Neural progenitor cell (in vitro differentiated cells): Measurements from ENCODE around the gene GLB1L2. TPM values are rescaled to one million over a fixed set of nuclear protein-coding genes. Genes with fewer than 3 reads are reported as not detected.

Source experiments
- DNase-seq: peaks from one replicate; pipeline ENCODE4 v3.0.0-alpha.2; 2016; ENCODE audit warnings: low spot score
- H2AFZ ChIP-seq: fragments of 200-600 bp; sonication (generic); replicated peaks from 2 replicates; pipeline ENCODE4 v1.6.1; 2016; ENCODE audit warnings: antibody characterized with exemption
- H3F3A ChIP-seq: fragments of 200-600 bp; sonication (generic); 2 replicates; pipeline ENCODE4 v1.6.1; 2016; ENCODE audit warnings: antibody characterized with exemption, low read depth
- H3K27ac ChIP-seq: fragments of 200-600 bp; sonication (generic); 2 replicates; pipeline ENCODE4 v1.5.1; 2016; ENCODE audit warnings: mild to moderate bottlenecking
- H3K27me3 ChIP-seq: fragments of 200-600 bp; sonication (generic); 2 replicates; pipeline ENCODE4 v1.6.1; 2016; ENCODE audit warnings: mild to moderate bottlenecking, moderate library complexity
- H3K36me3 ChIP-seq: fragments of 200-600 bp; sonication (generic); 2 replicates; pipeline ENCODE4 v1.5.1; 2016
- H3K4me1 ChIP-seq: fragments of 200-600 bp; sonication (generic); 2 replicates; pipeline ENCODE4 v1.6.1; 2016; ENCODE audit warnings: mixed run types
- H3K4me2 ChIP-seq: fragments of 200-600 bp; sonication (generic); 2 replicates; pipeline ENCODE4 v1.6.1; 2016
- H3K4me3 ChIP-seq: fragments of 200-600 bp; sonication (generic); 2 replicates; pipeline ENCODE4 v1.5.1; 2016
- H3K79me2 ChIP-seq: fragments of 200-600 bp; sonication (generic); 2 replicates; pipeline ENCODE4 v1.6.1; 2016; ENCODE audit warnings: low read depth
- H3K9ac ChIP-seq: fragments of 200-600 bp; sonication (generic); 2 replicates; pipeline ENCODE4 v1.6.1; 2016
- H3K9me3 ChIP-seq: fragments of 200-600 bp; sonication (generic); 2 replicates; pipeline ENCODE4 v1.5.1; 2016; ENCODE audit warnings: low read depth
- H4K20me1 ChIP-seq: fragments of 200-600 bp; sonication (generic); 2 replicates; pipeline ENCODE4 v1.6.1; 2016; ENCODE audit warnings: low read depth
- H3K27ac Mint-ChIP-seq: 3 replicates; pipeline ENCODE4 v1.8.0; 2021; ENCODE audit warnings: mixed read lengths
- H3K27me3 Mint-ChIP-seq: 2 replicates; pipeline ENCODE4 v1.8.0; 2022; ENCODE audit warnings: low read depth, mild to moderate bottlenecking, inconsistent platforms, moderate library complexity, mixed read lengths; ENCODE audit not compliant: insufficient read depth
- H3K36me3 Mint-ChIP-seq: 3 replicates; pipeline ENCODE4 v1.8.0; 2021; ENCODE audit warnings: mixed read lengths
- H3K4me1 Mint-ChIP-seq: 3 replicates; pipeline ENCODE4 v1.8.0; 2021; ENCODE audit warnings: mixed read lengths
- H3K4me3 Mint-ChIP-seq: 3 replicates; pipeline ENCODE4 v1.8.0; 2021; ENCODE audit warnings: mild to moderate bottlenecking, moderate library complexity, mixed read lengths
- H3K9me3 Mint-ChIP-seq: 3 replicates; pipeline ENCODE4 v1.8.0; 2020; ENCODE audit warnings: mixed read lengths
- CTCF ChIP-seq: fragments of 200-600 bp; sonication (generic); IDR thresholded peaks from 2 replicates; pipeline ENCODE4 v1.5.1; 2017; ENCODE audit warnings: antibody characterized with exemption, mild to moderate bottlenecking
- EZH2 ChIP-seq: fragments of 200-600 bp; sonication (generic); IDR thresholded peaks from 2 replicates; pipeline ENCODE4 v1.6.1; 2017; ENCODE audit warnings: antibody characterized with exemption, mild to moderate bottlenecking, moderate library complexity
- EZH2phosphoT487 ChIP-seq: fragments of 200-600 bp; sonication (generic); IDR thresholded peaks from 2 replicates; pipeline ENCODE4 v1.6.1; 2017; ENCODE audit warnings: antibody characterized with exemption
- total RNA-seq: library from RNA; depleted of rRNA; stranded (reverse); fragments of >200 nt; gene quantifications from 2 replicates; pipeline ENCODE4 v1.2.3, GENCODE V29; 2015; ENCODE audit warnings: low replicate concordance

Gene GLB1L2
- total RNA-seq, 1 donor from 2014 or later: 2.0 TPM

- Histone ChIP-seq H3K4me2 (no peak overlapping the region), H3K4me3 (no peak overlapping the region), H3K4me1 (peaks cover 11% of the 10 kb centered on the region), H3K27me3 (no peaks in the 10 kb centered on the region), H3K9ac (no peak overlapping the region), H3K79me2 (peaks cover 58% of the 10 kb centered on the region), H3K9me3 (no peaks in the 10 kb centered on the region), H3K36me3 (peaks cover 3% of the 10 kb centered on the region), H3F3A (no peaks in the 10 kb centered on the region), H2AFZ (no peak overlapping the region), H3K27ac (no peak overlapping the region), H4K20me1 (peaks cover 50% of the 10 kb centered on the region)
- Mint-ChIP-seq H3K9me3 (no peaks in the 10 kb centered on the region), H3K27me3 (peaks cover 9% of the 10 kb centered on the region), H3K36me3 (peaks cover 16% of the 10 kb centered on the region), H3K4me3 (no peak overlapping the region), H3K27ac (no peak overlapping the region), H3K4me1 (peaks cover 25% of the 10 kb centered on the region)
- TF ChIP-seq EZH2phosphoT487 (no peak), EZH2 (no peak), CTCF (no peak)
- no peak for DNase-seq
Measured at GRCh38 chr11:134405436-134405835, 73.6 kb downstream of the GLB1L2 start.

GRCh38 chr11:134405841-134406240 lies 74.1 kb downstream of the GLB1L2 start:
- Mint-ChIP-seq H3K4me3 (no peak overlapping the region), H3K9me3 (no peaks in the 10 kb centered on the region), H3K4me1 (peaks cover 29% of the 10 kb centered on the region), H3K27ac (peak overlapping the region; percentile 94), H3K27me3 (peaks cover 9% of the 10 kb centered on the region), H3K36me3 (peaks cover 14% of the 10 kb centered on the region)
- H3K9ac ChIP-seq: no peak overlapping the region
- no peak overlapping the region for H3K27ac ChIP-seq
- H3K9me3 ChIP-seq: no peaks in the 10 kb centered on the region
- peaks cover 54% of the 10 kb centered on the region for H4K20me1 ChIP-seq
- no peaks in the 10 kb centered on the region for H3K27me3 ChIP-seq
- no peak overlapping the region for H3K4me2 ChIP-seq
- no peaks in the 10 kb centered on the region for H3F3A ChIP-seq
- TF ChIP-seq CTCF (no peak), EZH2phosphoT487 (no peak), EZH2 (no peak)
- H3K4me3 ChIP-seq: no peak overlapping the region
- no peak for DNase-seq
- H3K36me3 ChIP-seq: peaks cover 3% of the 10 kb centered on the region
- H2AFZ ChIP-seq: no peak overlapping the region
- H3K4me1 ChIP-seq: peaks cover 14% of the 10 kb centered on the region
- peaks cover 58% of the 10 kb centered on the region for H3K79me2 ChIP-seq

- H3K9me3 Mint-ChIP-seq: no peaks in the 10 kb centered on the region
- H3K4me1 ChIP-seq: peaks cover 18% of the 10 kb centered on the region
- H3K4me3 Mint-ChIP-seq: no peak overlapping the region
- H3K4me2 ChIP-seq: no peak overlapping the region
- peaks cover 9% of the 10 kb centered on the region for H3K36me3 Mint-ChIP-seq
- H3K4me1 Mint-ChIP-seq: peaks cover 32% of the 10 kb centered on the region
- peak overlapping the region; percentile 94 for H3K27ac Mint-ChIP-seq
- peaks cover 5% of the 10 kb centered on the region for H3F3A ChIP-seq
- peaks cover 58% of the 10 kb centered on the region for H3K79me2 ChIP-seq
- H3K9ac ChIP-seq: no peak overlapping the region
- no peak for TF ChIP-seq EZH2phosphoT487
- no peak for TF ChIP-seq EZH2
- TF ChIP-seq CTCF: no peak
- H3K27ac ChIP-seq: no peak overlapping the region
- H3K36me3 ChIP-seq: no peaks in the 10 kb centered on the region
- H3K27me3 Mint-ChIP-seq: peaks cover 9% of the 10 kb centered on the region
- no peak overlapping the region for H2AFZ ChIP-seq
- no peak for DNase-seq
- no peak overlapping the region for H3K4me3 ChIP-seq
- H3K27me3 ChIP-seq: no peaks in the 10 kb centered on the region
- H4K20me1 ChIP-seq: peaks cover 59% of the 10 kb centered on the region
- H3K9me3 ChIP-seq: no peaks in the 10 kb centered on the region
Measured at GRCh38 chr11:134406264-134407185, 74.7 kb downstream of the GLB1L2 start.
